Erythroblast (primary cell): Measurements from ENCODE around the gene ANXA5.

Experiments used
- DNase-seq, 2 experiments: peaks; one replicate each; lab custom pipeline; 2025; lab: John Stamatoyannopoulos, UW
- GATA1 ChIP-seq: IDR thresholded peaks from 2 replicates; pipeline ENCODE4 v1.6.1; 2011; ENCODE audit warnings: low read depth, mild to moderate bottlenecking, control low read depth, low read length, moderate library complexity
- POLR2A ChIP-seq: IDR thresholded peaks from 2 replicates; pipeline ENCODE4 v1.6.1; 2011; ENCODE audit warnings: mild to moderate bottlenecking, low read length

The ANXA5 gene

GRCh38 chr4:121726642-121727268 is 30.0 kb upstream of the ANXA5 start:
- no peak for TF ChIP-seq POLR2A
- no peak for TF ChIP-seq GATA1

GRCh38 chr4:121724671-121725070 is 27.9 kb upstream of the ANXA5 start:
- no peak for DNase-seq
- TF ChIP-seq POLR2A (no peak), GATA1 (no peak)

More at GRCh38 chr4:121726642-121727268, 30.0 kb upstream of the ANXA5 start:
- peak; percentile 64 to 78 for DNase-seq

- TF ChIP-seq POLR2A, result no peak
- TF ChIP-seq GATA1, result no peak
Observed at GRCh38 chr4:121721700-121722099, 24.9 kb upstream of the ANXA5 start.

GRCh38 chr4:121720109-121720508 is 23.3 kb upstream of the ANXA5 start:
- DNase-seq, result no peak
- TF ChIP-seq POLR2A, result no peak
- no peak for TF ChIP-seq GATA1

More at GRCh38 chr4:121721700-121722099, 24.9 kb upstream of the ANXA5 start:
- DNase-seq, result no peak

- no peak for DNase-seq
- no peak for TF ChIP-seq GATA1
- TF ChIP-seq POLR2A, result no peak
Observed at GRCh38 chr4:121717680-121718237, 21.0 kb upstream of the ANXA5 start.

GRCh38 chr4:121714548-121714947 is 17.8 kb upstream of the ANXA5 start:
- DNase-seq, result no peak
- TF ChIP-seq POLR2A (no peak), GATA1 (no peak)

GRCh38 chr4:121712783-121713182 is 16.0 kb upstream of the ANXA5 start:
- TF ChIP-seq GATA1, result no peak
- no peak for TF ChIP-seq POLR2A
- DNase-seq, result no peak

GRCh38 chr4:121712001-121712651 is 15.3 kb upstream of the ANXA5 start:
- no peak for DNase-seq
- no peak for TF ChIP-seq POLR2A
- TF ChIP-seq GATA1, result no peak

- peak; percentile 59 to 83 for DNase-seq
- no peak for TF ChIP-seq POLR2A
- TF ChIP-seq GATA1, result no peak
Observed at GRCh38 chr4:121711263-121712000, 14.7 kb upstream of the ANXA5 start.

GRCh38 chr4:121709766-121710405 is 13.1 kb upstream of the ANXA5 start:
- no peak for DNase-seq
- TF ChIP-seq POLR2A (no peak), GATA1 (no peak)

- no peak for TF ChIP-seq GATA1
- TF ChIP-seq POLR2A, result no peak
- DNase-seq, result no peak
Observed at GRCh38 chr4:121707344-121707743, 10.6 kb upstream of the ANXA5 start.

GRCh38 chr4:121706595-121707021 is 9.8 kb upstream of the ANXA5 start:
- TF ChIP-seq GATA1 (no peak), POLR2A (no peak)
- DNase-seq, result peak in 1 of 2 experiments; percentile 24

- DNase-seq, result no peak
- TF ChIP-seq GATA1 (no peak), POLR2A (no peak)
Observed at GRCh38 chr4:121705521-121705920, 8.7 kb upstream of the ANXA5 start.
